ENCODE measurements around the gene SCYL2. TPM values are rescaled to one million over a fixed set of nuclear protein-coding genes. Genes with fewer than 3 reads are reported as not detected.
"Not testable (repeated sequence)": the region's sequence is repeated elsewhere in the genome, so short reads cannot be mapped to it uniquely, and the experiment has no call there.

Gene SCYL2
- total and polyA plus RNA-seq, 2 donors from 2014 or later = 10.3 to 41.7 TPM

DNA sequence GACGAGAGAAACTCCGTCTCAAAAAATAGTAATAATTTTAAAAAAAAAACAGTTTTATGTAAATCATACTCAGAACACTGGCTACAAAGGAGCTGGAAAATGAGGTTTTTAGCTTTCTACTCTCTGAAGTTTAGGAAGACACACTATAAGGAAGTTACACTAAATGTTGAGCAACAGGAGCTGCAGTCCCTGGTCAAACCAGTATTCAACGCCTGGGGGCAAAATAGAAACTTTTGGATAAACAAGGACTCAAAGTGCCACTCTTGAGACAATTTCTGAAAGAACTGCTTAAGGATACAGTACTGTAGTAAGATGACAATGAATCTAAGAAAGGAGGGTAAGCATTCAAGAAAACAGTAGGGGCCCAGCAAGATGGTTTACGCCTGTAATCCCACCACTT lies 37.1 kb upstream of the SCYL2 start:
- peaks cover 0 to 4% (median 0%) of the 10 kb centered on the region in 3 donors for H3K36me3 ChIP-seq (ENCODE audit: control insufficient read depth in 2 of 3, insufficient read depth in 3 of 3, low read length in 3 of 3)
- H3K9ac ChIP-seq (ENCODE audit: low read length in 3 of 3) = no peak overlapping the region
- FAIRE-seq (no peak), DNase-seq (peak in 2 of 5 donors; percentile 9 to 10)
- intact Hi-C loops (cut with DNase I) = loop anchor here (10.0 kb wide), 1 partner anchor 325 kb away; no protein-coding TSS in a partner anchor
- no peak overlapping the region for H3K4me3 ChIP-seq (ENCODE audit: low read length in 3 of 3)
- TF ChIP-seq, protein P1, sequence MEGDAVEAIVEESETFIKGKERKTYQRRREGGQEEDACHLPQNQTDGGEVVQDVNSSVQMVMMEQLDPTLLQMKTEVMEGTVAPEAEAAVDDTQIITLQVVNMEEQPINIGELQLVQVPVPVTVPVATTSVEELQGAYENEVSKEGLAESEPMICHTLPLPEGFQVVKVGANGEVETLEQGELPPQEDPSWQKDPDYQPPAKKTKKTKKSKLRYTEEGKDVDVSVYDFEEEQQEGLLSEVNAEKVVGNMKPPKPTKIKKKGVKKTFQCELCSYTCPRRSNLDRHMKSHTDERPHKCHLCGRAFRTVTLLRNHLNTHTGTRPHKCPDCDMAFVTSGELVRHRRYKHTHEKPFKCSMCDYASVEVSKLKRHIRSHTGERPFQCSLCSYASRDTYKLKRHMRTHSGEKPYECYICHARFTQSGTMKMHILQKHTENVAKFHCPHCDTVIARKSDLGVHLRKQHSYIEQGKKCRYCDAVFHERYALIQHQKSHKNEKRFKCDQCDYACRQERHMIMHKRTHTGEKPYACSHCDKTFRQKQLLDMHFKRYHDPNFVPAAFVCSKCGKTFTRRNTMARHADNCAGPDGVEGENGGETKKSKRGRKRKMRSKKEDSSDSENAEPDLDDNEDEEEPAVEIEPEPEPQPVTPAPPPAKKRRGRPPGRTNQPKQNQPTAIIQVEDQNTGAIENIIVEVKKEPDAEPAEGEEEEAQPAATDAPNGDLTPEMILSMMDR (IDR thresholded peaks at IDR 0.05; ENCODE audit: borderline replicate concordance, extremely low read depth, insufficient read depth) = no peak
- H3K4me1 ChIP-seq (ENCODE audit: control insufficient read depth in 2 of 3, insufficient read depth in 2 of 3, low read depth in 1 of 3, low read length in 3 of 3) = no peaks in the 10 kb centered on the region
- H3K9me3 ChIP-seq (ENCODE audit: control insufficient read depth in 2 of 3, insufficient read depth in 1 of 3, low read length in 3 of 3) = no peaks in the 10 kb centered on the region
- no peak overlapping the region for H3K27ac ChIP-seq (ENCODE audit: low read depth in 2 of 2, low read length in 2 of 2)
- H3K27me3 ChIP-seq (ENCODE audit: control insufficient read depth, insufficient read depth, low read length) = no peaks in the 10 kb centered on the region

DNA sequence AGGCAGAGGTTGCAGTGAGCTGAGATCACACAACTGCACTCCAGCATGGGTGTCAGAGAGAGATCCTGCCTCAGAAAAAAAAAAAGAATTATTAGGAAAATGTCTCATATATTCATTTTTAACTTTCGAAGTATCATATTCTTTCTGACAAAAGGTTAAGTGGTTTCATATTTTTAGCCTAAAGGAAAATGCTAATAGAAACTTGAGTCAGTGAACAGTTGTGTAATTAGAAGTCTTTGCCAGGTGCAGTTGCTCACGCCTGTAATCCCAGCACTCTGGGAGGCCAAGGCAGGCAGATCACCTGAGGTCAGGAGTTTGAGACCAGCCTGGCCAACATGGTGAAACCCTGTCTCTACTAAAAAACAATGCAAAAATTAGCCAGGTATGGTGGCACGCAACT lies 35.1 kb upstream of the SCYL2 start:
- not testable (repeated sequence) for H3K9ac ChIP-seq (ENCODE audit: low read length in 3 of 3); H3K4me3 ChIP-seq (ENCODE audit: low read length in 3 of 3); DNase-seq; H3K4me1 ChIP-seq (ENCODE audit: control insufficient read depth in 2 of 3, insufficient read depth in 2 of 3, low read depth in 1 of 3, low read length in 3 of 3); H3K36me3 ChIP-seq (ENCODE audit: control insufficient read depth in 2 of 3, insufficient read depth in 3 of 3, low read length in 3 of 3); H3K27me3 ChIP-seq (ENCODE audit: control insufficient read depth, insufficient read depth, low read length); H3K27ac ChIP-seq (ENCODE audit: low read depth in 2 of 2, low read length in 2 of 2); H3K9me3 ChIP-seq (ENCODE audit: control insufficient read depth in 2 of 3, insufficient read depth in 1 of 3, low read length in 3 of 3); FAIRE-seq
- intact Hi-C loops (cut with DNase I) = loop anchor here (10.0 kb wide), 1 partner anchor 323 kb away; no protein-coding TSS in a partner anchor

DNA sequence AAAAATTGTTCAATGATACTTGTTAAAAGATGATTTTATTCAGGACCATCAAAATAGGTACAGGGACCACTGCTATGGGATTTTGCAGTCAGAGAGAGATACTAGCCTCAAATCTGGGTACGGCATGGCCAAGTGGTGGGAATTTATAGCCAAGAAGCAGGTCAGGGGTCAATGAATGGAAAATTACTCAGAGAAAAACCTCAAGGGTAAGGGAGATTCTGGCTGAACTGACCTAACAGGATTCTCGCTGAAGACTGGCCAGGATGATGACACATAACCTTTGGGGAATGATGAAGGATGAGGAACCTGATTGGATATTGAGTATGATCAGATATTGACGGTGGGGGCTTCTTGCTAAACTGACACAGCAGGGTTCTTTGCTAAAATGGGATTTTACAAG lies 32.8 kb upstream of the SCYL2 start:
- Histone ChIP-seq H3K9me3 (ENCODE audit: control insufficient read depth in 2 of 3, insufficient read depth in 1 of 3, low read length in 3 of 3) (no peaks in the 10 kb centered on the region), H3K27ac (ENCODE audit: low read depth in 2 of 2, low read length in 2 of 2) (no peak overlapping the region), H3K36me3 (ENCODE audit: control insufficient read depth in 2 of 3, insufficient read depth in 3 of 3, low read length in 3 of 3) (no peaks in the 10 kb centered on the region), H3K4me1 (ENCODE audit: control insufficient read depth in 2 of 3, insufficient read depth in 2 of 3, low read depth in 1 of 3, low read length in 3 of 3) (no peaks in the 10 kb centered on the region), H3K9ac (ENCODE audit: low read length in 3 of 3) (no peak overlapping the region), H3K4me3 (ENCODE audit: low read length in 3 of 3) (no peak overlapping the region), H3K27me3 (ENCODE audit: control insufficient read depth, insufficient read depth, low read length) (no peaks in the 10 kb centered on the region)
- TF ChIP-seq, protein P1 (IDR thresholded peaks at IDR 0.05; ENCODE audit: borderline replicate concordance, extremely low read depth, insufficient read depth) = no peak
- intact Hi-C loops (cut with DNase I) = loop anchor here (10.0 kb wide), 1 partner anchor 321 kb away; no protein-coding TSS in a partner anchor
- DNase-seq (no peak), FAIRE-seq (no peak)

DNA sequence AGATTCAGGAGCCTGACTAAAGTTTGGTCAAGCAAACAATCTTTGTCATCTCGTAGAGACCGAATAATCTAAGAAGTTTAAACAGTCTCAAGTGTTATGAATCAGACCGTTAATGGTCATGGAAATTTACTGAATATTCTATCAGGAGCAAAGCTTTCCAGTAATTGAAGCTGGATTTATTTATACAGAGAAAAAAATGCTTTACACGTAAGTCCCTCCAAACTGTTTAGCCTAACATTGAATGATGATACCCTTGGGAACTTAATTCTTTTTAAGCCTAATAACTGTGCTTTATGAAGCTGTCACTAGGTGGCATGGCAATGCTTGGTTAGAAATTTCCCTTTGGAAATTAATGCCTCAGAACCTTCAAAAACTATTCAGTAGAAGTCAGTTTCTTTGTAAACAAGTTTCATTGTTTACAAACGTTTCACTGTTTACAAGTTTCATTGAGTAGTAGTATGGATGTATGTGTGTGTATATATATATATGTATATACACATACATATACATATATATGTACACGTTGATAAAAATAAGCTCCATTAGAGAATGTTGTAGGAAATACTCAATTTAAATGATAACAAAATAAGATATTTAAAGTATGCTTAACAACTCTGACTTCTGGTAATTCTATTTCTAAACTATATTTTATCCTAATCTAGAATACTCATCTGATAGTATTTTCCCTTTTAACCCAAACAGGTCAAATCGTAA lies 32.2 kb upstream of the SCYL2 start:
- Histone ChIP-seq H3K27me3 (ENCODE audit: control insufficient read depth, insufficient read depth, low read length) (no peaks in the 10 kb centered on the region), H3K27ac (ENCODE audit: low read depth in 2 of 2, low read length in 2 of 2) (no peak overlapping the region), H3K4me3 (ENCODE audit: low read length in 3 of 3) (no peak overlapping the region), H3K4me1 (ENCODE audit: control insufficient read depth in 2 of 3, insufficient read depth in 2 of 3, low read depth in 1 of 3, low read length in 3 of 3) (no peaks in the 10 kb centered on the region), H3K9me3 (ENCODE audit: control insufficient read depth in 2 of 3, insufficient read depth in 1 of 3, low read length in 3 of 3) (no peaks in the 10 kb centered on the region), H3K9ac (ENCODE audit: low read length in 3 of 3) (no peak overlapping the region), H3K36me3 (ENCODE audit: control insufficient read depth in 2 of 3, insufficient read depth in 3 of 3, low read length in 3 of 3) (no peaks in the 10 kb centered on the region)
- intact Hi-C loops (cut with DNase I) = loop anchor here (10.0 kb wide), 1 partner anchor 320 kb away; no protein-coding TSS in a partner anchor
- TF ChIP-seq, protein P1 (IDR thresholded peaks at IDR 0.05; ENCODE audit: borderline replicate concordance, extremely low read depth, insufficient read depth) = peak; percentile 68
- peak; percentile 89 for FAIRE-seq
- peak in 2 of 5 donors; percentile 60 to 77 for DNase-seq

Measured in kidney (tissue), 14 donors.